ENCODE data around the gene ZBTB8B.
"Not testable (repeated sequence)": the region's sequence is repeated elsewhere in the genome, so short reads cannot be mapped to it uniquely, and the experiment has no call there.

Gene ZBTB8B

GRCh38 chr1:32464716-32465577 lies at the start of gene ZBTB8B:
ZBTB8B (plus strand) TSS chr1:32465072; CDS start chr1:32470625, 5,553 bp downstream.
- DNase-seq (ENCODE audit: low read depth in 1 of 2, low spot score in 1 of 2): peak; percentile 5 to 10

- no peak for DNase-seq (ENCODE audit: low read depth in 1 of 2, low spot score in 1 of 2)
Measured at GRCh38 chr1:32421775-32422174, 43.1 kb upstream of the ZBTB8B start.

- DNase-seq (ENCODE audit: low read depth in 1 of 2, low spot score in 1 of 2): no peak
Measured at GRCh38 chr1:32426489-32427255, 38.2 kb upstream of the ZBTB8B start.

GRCh38 chr1:32427264-32427963 lies 37.5 kb upstream of the ZBTB8B start:
- DNase-seq (ENCODE audit: low read depth in 1 of 2, low spot score in 1 of 2): no peak

- no peak for DNase-seq (ENCODE audit: low read depth in 1 of 2, low spot score in 1 of 2)
Measured at GRCh38 chr1:32431736-32432400, 33.0 kb upstream of the ZBTB8B start.

- no peak for DNase-seq (ENCODE audit: low read depth in 1 of 2, low spot score in 1 of 2)
Measured at GRCh38 chr1:32438136-32438535, 26.7 kb upstream of the ZBTB8B start.

- not testable (repeated sequence) for DNase-seq (ENCODE audit: low read depth in 1 of 2, low spot score in 1 of 2)
Measured at GRCh38 chr1:32438777-32439176, 26.1 kb upstream of the ZBTB8B start.

- not testable (repeated sequence) for DNase-seq (ENCODE audit: low read depth in 1 of 2, low spot score in 1 of 2)
Measured at GRCh38 chr1:32441467-32441866, 23.4 kb upstream of the ZBTB8B start.

GRCh38 chr1:32447469-32448185 lies 17.2 kb upstream of the ZBTB8B start:
- DNase-seq (ENCODE audit: low read depth in 1 of 2, low spot score in 1 of 2): no peak

- DNase-seq (ENCODE audit: low read depth in 1 of 2, low spot score in 1 of 2): peak in 1 of 2 donors; percentile 30
Measured at GRCh38 chr1:32448186-32448772, 16.6 kb upstream of the ZBTB8B start.

GRCh38 chr1:32448773-32449456 lies 16.0 kb upstream of the ZBTB8B start:
- no peak for DNase-seq (ENCODE audit: low read depth in 1 of 2, low spot score in 1 of 2)

GRCh38 chr1:32449457-32449831 lies 15.4 kb upstream of the ZBTB8B start:
- not testable (repeated sequence) for DNase-seq (ENCODE audit: low read depth in 1 of 2, low spot score in 1 of 2)

GRCh38 chr1:32454726-32455125 lies 10.1 kb upstream of the ZBTB8B start:
- no peak for DNase-seq (ENCODE audit: low read depth in 1 of 2, low spot score in 1 of 2)

- DNase-seq (ENCODE audit: low read depth in 1 of 2, low spot score in 1 of 2): no peak
Measured at GRCh38 chr1:32455958-32456357, 8.9 kb upstream of the ZBTB8B start.

GRCh38 chr1:32458798-32459197 lies 6.1 kb upstream of the ZBTB8B start:
- DNase-seq (ENCODE audit: low read depth in 1 of 2, low spot score in 1 of 2): not testable (repeated sequence)

- not testable (repeated sequence) for DNase-seq (ENCODE audit: low read depth in 1 of 2, low spot score in 1 of 2)
Measured at GRCh38 chr1:32462977-32463376, 1.9 kb upstream of the ZBTB8B start.

- DNase-seq (ENCODE audit: low read depth in 1 of 2, low spot score in 1 of 2): no peak
Measured at GRCh38 chr1:32464191-32464715, 619 bp upstream of the ZBTB8B start.

GRCh38 chr1:32465578-32465933 lies 684 bp downstream of the ZBTB8B start:
- no peak for DNase-seq (ENCODE audit: low read depth in 1 of 2, low spot score in 1 of 2)

GRCh38 chr1:32466761-32467160 lies 1.9 kb downstream of the ZBTB8B start:
- DNase-seq (ENCODE audit: low read depth in 1 of 2, low spot score in 1 of 2): no peak
